ENCODE results near the gene PDE4D.

Gene PDE4D

GRCh38 chr5:59241552-59241951 is 652.0 kb downstream of the PDE4D start:
- no peak overlapping the region for H3K18ac ChIP-seq (ENCODE audit: low read depth in 1 of 2, low read length in 2 of 2)
- H3K9ac ChIP-seq (ENCODE audit: low read length), result no peak overlapping the region
- H3K79me1 ChIP-seq (replicated peaks; ENCODE audit: low read length, poor library complexity, severe bottlenecking), result peaks cover 3% of the 10 kb centered on the region
- H2BK120ac ChIP-seq (ENCODE audit: low read depth, low read length), result no peak overlapping the region
- peaks cover 2% of the 10 kb centered on the region for H3K4me1 ChIP-seq (ENCODE audit: control insufficient read depth, insufficient read depth, low read depth, low read length)
- no peak overlapping the region for H3K4me3 ChIP-seq (ENCODE audit: insufficient read depth in 1 of 2, low read depth in 1 of 2, low read length in 2 of 2)
- no peaks in the 10 kb centered on the region for H3K9me3 ChIP-seq (ENCODE audit: control insufficient read depth, low read length)
- H2BK15ac ChIP-seq (ENCODE audit: low read depth, poor library complexity, severe bottlenecking), result no peak overlapping the region
- no peak overlapping the region for H4K91ac ChIP-seq (ENCODE audit: low read length)
- H3K23ac ChIP-seq (ENCODE audit: low read length in 2 of 2), result no peak overlapping the region
- no peak overlapping the region for H2BK12ac ChIP-seq (ENCODE audit: low read length in 2 of 2)
- no peaks in the 10 kb centered on the region for H3K27me3 ChIP-seq (ENCODE audit: control insufficient read depth in 1 of 2, insufficient read depth in 1 of 2, low read length in 2 of 2)
- H4K8ac ChIP-seq (ENCODE audit: low read length), result no peak overlapping the region
- no peak overlapping the region for H2AFZ ChIP-seq (ENCODE audit: low read depth, low read length)
- H2AK5ac ChIP-seq (ENCODE audit: low read length, severe bottlenecking), result no peak overlapping the region
- no peaks in the 10 kb centered on the region for H3K36me3 ChIP-seq (ENCODE audit: control insufficient read depth in 1 of 2, insufficient read depth in 2 of 2, low read depth in 1 of 2, low read length in 2 of 2)
- WGBS, result 31% methylated on average over 1 of the region's 1 CpG
- H3K27ac ChIP-seq (ENCODE audit: low read length, poor library complexity, severe bottlenecking), result no peak overlapping the region
- H3K14ac ChIP-seq (ENCODE audit: low read length in 2 of 2), result no peak overlapping the region
- DNase-seq, result no peak
- no peak overlapping the region for H3K4ac ChIP-seq (ENCODE audit: low read depth in 1 of 2, low read length in 2 of 2)
- no peak overlapping the region for H3K4me2 ChIP-seq (ENCODE audit: low read length, poor library complexity, severe bottlenecking)
- H2BK5ac ChIP-seq (ENCODE audit: low read depth, low read length, poor library complexity, severe bottlenecking), result no peak overlapping the region

- Histone ChIP-seq H3K4ac (ENCODE audit: low read depth in 1 of 2, low read length in 2 of 2) (no peak overlapping the region), H3K18ac (ENCODE audit: low read depth in 1 of 2, low read length in 2 of 2) (no peak overlapping the region), H2BK12ac (ENCODE audit: low read length in 2 of 2) (no peak overlapping the region), H2BK120ac (ENCODE audit: low read depth, low read length) (no peak overlapping the region), H3K23ac (ENCODE audit: low read length in 2 of 2) (no peak overlapping the region), H2BK15ac (ENCODE audit: low read depth, poor library complexity, severe bottlenecking) (no peak overlapping the region), H3K27ac (ENCODE audit: low read length, poor library complexity, severe bottlenecking) (no peak overlapping the region), H3K4me3 (ENCODE audit: insufficient read depth in 1 of 2, low read depth in 1 of 2, low read length in 2 of 2) (no peak overlapping the region), H3K4me1 (ENCODE audit: control insufficient read depth, insufficient read depth, low read depth, low read length) (peaks cover 4% of the 10 kb centered on the region), H2AK5ac (ENCODE audit: low read length, severe bottlenecking) (no peak overlapping the region), H3K9ac (ENCODE audit: low read length) (no peak overlapping the region), H3K36me3 (ENCODE audit: control insufficient read depth in 1 of 2, insufficient read depth in 2 of 2, low read depth in 1 of 2, low read length in 2 of 2) (no peaks in the 10 kb centered on the region), H4K91ac (ENCODE audit: low read length) (no peak overlapping the region), H4K8ac (ENCODE audit: low read length) (no peak overlapping the region), H2BK5ac (ENCODE audit: low read depth, low read length, poor library complexity, severe bottlenecking) (no peak overlapping the region), H3K4me2 (ENCODE audit: low read length, poor library complexity, severe bottlenecking) (no peak overlapping the region), H3K14ac (ENCODE audit: low read length in 2 of 2) (no peak overlapping the region), H3K79me1 (replicated peaks; ENCODE audit: low read length, poor library complexity, severe bottlenecking) (peaks cover 3% of the 10 kb centered on the region), H2AFZ (ENCODE audit: low read depth, low read length) (no peak overlapping the region), H3K9me3 (ENCODE audit: control insufficient read depth, low read length) (no peaks in the 10 kb centered on the region), H3K27me3 (ENCODE audit: control insufficient read depth in 1 of 2, insufficient read depth in 1 of 2, low read length in 2 of 2) (no peaks in the 10 kb centered on the region)
- 85% methylated on average over 1 of the region's 1 CpG for WGBS
- DNase-seq, result no peak
These were observed 652.4 kb downstream of the PDE4D start for GRCh38 chr5:59241119-59241518.

- WGBS, result 88% methylated on average over 3 of the region's 3 CpGs
These were observed 655.2 kb downstream of the PDE4D start for GRCh38 chr5:59238126-59238902.

GRCh38 chr5:59236986-59237385 is 656.5 kb downstream of the PDE4D start:
- Histone ChIP-seq H3K18ac (ENCODE audit: low read depth in 1 of 2, low read length in 2 of 2) (no peak overlapping the region), H2BK12ac (ENCODE audit: low read length in 2 of 2) (no peak overlapping the region), H2BK120ac (ENCODE audit: low read depth, low read length) (no peak overlapping the region), H3K27ac (ENCODE audit: low read length, poor library complexity, severe bottlenecking) (no peak overlapping the region), H4K91ac (ENCODE audit: low read length) (no peak overlapping the region), H2BK5ac (ENCODE audit: low read depth, low read length, poor library complexity, severe bottlenecking) (no peak overlapping the region), H4K8ac (ENCODE audit: low read length) (no peak overlapping the region), H3K4ac (ENCODE audit: low read depth in 1 of 2, low read length in 2 of 2) (no peak overlapping the region), H3K4me3 (ENCODE audit: insufficient read depth in 1 of 2, low read depth in 1 of 2, low read length in 2 of 2) (no peak overlapping the region), H3K4me1 (ENCODE audit: control insufficient read depth, insufficient read depth, low read depth, low read length) (peaks cover 4% of the 10 kb centered on the region), H2AK5ac (ENCODE audit: low read length, severe bottlenecking) (no peak overlapping the region), H3K9ac (ENCODE audit: low read length) (no peak overlapping the region), H3K79me1 (replicated peaks; ENCODE audit: low read length, poor library complexity, severe bottlenecking) (peaks cover 1% of the 10 kb centered on the region), H3K9me3 (ENCODE audit: control insufficient read depth, low read length) (no peaks in the 10 kb centered on the region), H3K36me3 (ENCODE audit: control insufficient read depth in 1 of 2, insufficient read depth in 2 of 2, low read depth in 1 of 2, low read length in 2 of 2) (no peaks in the 10 kb centered on the region), H3K23ac (ENCODE audit: low read length in 2 of 2) (no peak overlapping the region), H3K14ac (ENCODE audit: low read length in 2 of 2) (no peak overlapping the region), H2AFZ (ENCODE audit: low read depth, low read length) (no peak overlapping the region), H3K27me3 (ENCODE audit: control insufficient read depth in 1 of 2, insufficient read depth in 1 of 2, low read length in 2 of 2) (no peaks in the 10 kb centered on the region), H2BK15ac (ENCODE audit: low read depth, poor library complexity, severe bottlenecking) (no peak overlapping the region), H3K4me2 (ENCODE audit: low read length, poor library complexity, severe bottlenecking) (no peak overlapping the region)
- DNase-seq, result no peak

More at GRCh38 chr5:59238126-59238902, 655.2 kb downstream of the PDE4D start:
- Histone ChIP-seq H3K18ac (ENCODE audit: low read depth in 1 of 2, low read length in 2 of 2) (no peak overlapping the region), H3K4me3 (ENCODE audit: insufficient read depth in 1 of 2, low read depth in 1 of 2, low read length in 2 of 2) (no peak overlapping the region), H2BK5ac (ENCODE audit: low read depth, low read length, poor library complexity, severe bottlenecking) (no peak overlapping the region), H3K4me2 (ENCODE audit: low read length, poor library complexity, severe bottlenecking) (no peak overlapping the region), H2BK15ac (ENCODE audit: low read depth, poor library complexity, severe bottlenecking) (no peak overlapping the region), H3K27ac (ENCODE audit: low read length, poor library complexity, severe bottlenecking) (no peak overlapping the region), H3K4ac (ENCODE audit: low read depth in 1 of 2, low read length in 2 of 2) (no peak overlapping the region), H4K91ac (ENCODE audit: low read length) (no peak overlapping the region), H2AK5ac (ENCODE audit: low read length, severe bottlenecking) (no peak overlapping the region), H3K4me1 (ENCODE audit: control insufficient read depth, insufficient read depth, low read depth, low read length) (peaks cover 4% of the 10 kb centered on the region), H2BK120ac (ENCODE audit: low read depth, low read length) (no peak overlapping the region), H3K79me1 (replicated peaks; ENCODE audit: low read length, poor library complexity, severe bottlenecking) (peaks cover 1% of the 10 kb centered on the region), H3K36me3 (ENCODE audit: control insufficient read depth in 1 of 2, insufficient read depth in 2 of 2, low read depth in 1 of 2, low read length in 2 of 2) (no peaks in the 10 kb centered on the region), H2AFZ (ENCODE audit: low read depth, low read length) (no peak overlapping the region), H2BK12ac (ENCODE audit: low read length in 2 of 2) (no peak overlapping the region), H3K9ac (ENCODE audit: low read length) (no peak overlapping the region), H3K23ac (ENCODE audit: low read length in 2 of 2) (no peak overlapping the region), H3K27me3 (ENCODE audit: control insufficient read depth in 1 of 2, insufficient read depth in 1 of 2, low read length in 2 of 2) (no peaks in the 10 kb centered on the region), H4K8ac (ENCODE audit: low read length) (no peak overlapping the region), H3K9me3 (ENCODE audit: control insufficient read depth, low read length) (no peaks in the 10 kb centered on the region), H3K14ac (ENCODE audit: low read length in 2 of 2) (no peak overlapping the region)
- no peak for DNase-seq

Data from mesenchymal stem cell (in vitro differentiated cells and primary cell).